GM21825 (cell line): ENCODE measurements around the gene FSD2.
A peak's percentile ranks its signal among the peaks of the same experiment; 100 is the strongest.
"Not testable (repeated sequence)": the region's sequence is repeated elsewhere in the genome, so short reads cannot be mapped to it uniquely, and the experiment has no call there.

Source experiments
- ATAC-seq: cut with Tn5 transposase; IDR thresholded peaks from one replicate; pipeline ENCODE4 v1.9.1; 2021; ENCODE audit warnings: mild to moderate bottlenecking, moderate library complexity; ENCODE audit not compliant: unreplicated experiment

The FSD2 gene

GRCh38 chr15:82831894-82832600, 26.2 kb upstream of the FSD2 start:
- ATAC-seq = no peak

- no peak for ATAC-seq
These were observed 24.7 kb upstream of the FSD2 start for GRCh38 chr15:82830427-82831173.

- no peak for ATAC-seq
These were observed 23.4 kb upstream of the FSD2 start for GRCh38 chr15:82829234-82829633.

GRCh38 chr15:82828075-82828474, 22.2 kb upstream of the FSD2 start:
- no peak for ATAC-seq

- ATAC-seq = no peak
These were observed 17.2 kb upstream of the FSD2 start for GRCh38 chr15:82823049-82823448.

- ATAC-seq = not testable (repeated sequence)
These were observed 16.0 kb upstream of the FSD2 start for GRCh38 chr15:82821851-82822250.

GRCh38 chr15:82821396-82821795, 15.5 kb upstream of the FSD2 start:
- not testable (repeated sequence) for ATAC-seq

- ATAC-seq = no peak
These were observed 14.3 kb upstream of the FSD2 start for GRCh38 chr15:82820128-82820527.

- ATAC-seq = no peak
These were observed 7.1 kb upstream of the FSD2 start for GRCh38 chr15:82812994-82813393.

- no peak for ATAC-seq
These were observed 5.1 kb upstream of the FSD2 start for GRCh38 chr15:82810890-82811426.

GRCh38 chr15:82810061-82810889, 4.4 kb upstream of the FSD2 start:
- peak; percentile 14 for ATAC-seq

GRCh38 chr15:82809308-82810060, 3.6 kb upstream of the FSD2 start, which contains the start of gene WHAMM:
TSS of gene WHAMM (plus strand) at chr15:82809628. CDS start at chr15:82809727, 99 bp downstream.
- ATAC-seq = peak; percentile 78

- ATAC-seq = no peak
These were observed 2.8 kb upstream of the FSD2 start for GRCh38 chr15:82808634-82809041.

GRCh38 chr15:82807920-82808633, 2.2 kb upstream of the FSD2 start:
- no peak for ATAC-seq

GRCh38 chr15:82804575-82804949, 1.3 kb downstream of the FSD2 start:
- no peak for ATAC-seq

- no peak for ATAC-seq
These were observed 1.9 kb downstream of the FSD2 start for GRCh38 chr15:82803793-82804574.

GRCh38 chr15:82802497-82802896, 3.4 kb downstream of the FSD2 start:
- ATAC-seq = no peak

GRCh38 chr15:82799183-82799841, 6.6 kb downstream of the FSD2 start:
- ATAC-seq = no peak
